ENCODE results near the gene IL22RA2.

DNA sequence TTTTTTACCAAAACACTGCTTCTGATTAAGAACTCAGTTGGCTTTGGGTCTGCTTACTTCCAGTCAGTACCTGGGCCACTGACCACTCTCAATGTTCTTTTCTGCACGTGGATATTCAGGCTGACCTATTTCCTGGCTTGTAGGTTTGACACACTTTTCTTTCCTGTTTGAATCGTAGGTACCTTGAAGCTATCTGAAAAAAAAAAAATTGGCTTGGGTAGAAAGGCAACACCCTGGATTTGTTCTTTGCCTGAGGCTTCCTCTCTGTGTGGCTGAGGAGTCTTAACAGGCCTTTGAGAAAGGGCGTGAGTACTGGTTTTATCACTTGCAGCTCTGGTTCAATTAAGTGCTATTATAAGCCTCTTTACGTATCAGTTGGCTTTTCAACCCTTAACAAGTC lies 68.1 kb downstream of the IL22RA2 start:
- TF ChIP-seq TAF1 (IDR thresholded peaks at IDR 0.05; ENCODE audit: borderline replicate concordance, low read depth, low read length) (no peak), POLR2A (IDR thresholded peaks at IDR 0.05; ENCODE audit: low read depth, low read length) (no peak), POLR2AphosphoS5 (IDR thresholded peaks at IDR 0.05; ENCODE audit: low read depth, low read length) (no peak)
